HG03565 (cell line): ENCODE measurements around the gene HOXB6.

Experiments
- ATAC-seq: cut with Tn5 transposase; IDR thresholded peaks from one replicate; pipeline ENCODE4 v1.9.1; 2021; ENCODE audit warnings: mild to moderate bottlenecking, moderate library complexity; ENCODE audit not compliant: unreplicated experiment

Gene HOXB6

GRCh38 chr17:48556576-48557401 lies 48.0 kb downstream of the HOXB6 start:
- ATAC-seq = no peak

DNA sequence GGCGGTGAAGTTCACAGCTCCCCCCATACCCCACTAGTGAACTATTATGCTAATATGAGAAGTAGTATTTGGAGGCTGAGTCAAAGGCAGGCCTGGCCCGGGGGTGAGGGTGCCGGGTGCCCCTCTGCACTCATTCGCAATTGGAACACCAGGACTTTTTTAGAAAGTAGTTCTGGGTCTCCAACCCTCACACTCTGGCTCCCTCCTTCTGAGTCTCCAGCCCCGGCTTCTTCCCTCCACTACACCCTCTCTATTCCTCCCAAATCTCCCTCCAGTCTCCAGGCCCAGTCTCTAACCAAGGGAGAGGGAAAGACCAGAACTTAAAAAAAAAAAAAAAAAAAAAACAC lies 48.6 kb downstream of the HOXB6 start:
- no peak for ATAC-seq

DNA sequence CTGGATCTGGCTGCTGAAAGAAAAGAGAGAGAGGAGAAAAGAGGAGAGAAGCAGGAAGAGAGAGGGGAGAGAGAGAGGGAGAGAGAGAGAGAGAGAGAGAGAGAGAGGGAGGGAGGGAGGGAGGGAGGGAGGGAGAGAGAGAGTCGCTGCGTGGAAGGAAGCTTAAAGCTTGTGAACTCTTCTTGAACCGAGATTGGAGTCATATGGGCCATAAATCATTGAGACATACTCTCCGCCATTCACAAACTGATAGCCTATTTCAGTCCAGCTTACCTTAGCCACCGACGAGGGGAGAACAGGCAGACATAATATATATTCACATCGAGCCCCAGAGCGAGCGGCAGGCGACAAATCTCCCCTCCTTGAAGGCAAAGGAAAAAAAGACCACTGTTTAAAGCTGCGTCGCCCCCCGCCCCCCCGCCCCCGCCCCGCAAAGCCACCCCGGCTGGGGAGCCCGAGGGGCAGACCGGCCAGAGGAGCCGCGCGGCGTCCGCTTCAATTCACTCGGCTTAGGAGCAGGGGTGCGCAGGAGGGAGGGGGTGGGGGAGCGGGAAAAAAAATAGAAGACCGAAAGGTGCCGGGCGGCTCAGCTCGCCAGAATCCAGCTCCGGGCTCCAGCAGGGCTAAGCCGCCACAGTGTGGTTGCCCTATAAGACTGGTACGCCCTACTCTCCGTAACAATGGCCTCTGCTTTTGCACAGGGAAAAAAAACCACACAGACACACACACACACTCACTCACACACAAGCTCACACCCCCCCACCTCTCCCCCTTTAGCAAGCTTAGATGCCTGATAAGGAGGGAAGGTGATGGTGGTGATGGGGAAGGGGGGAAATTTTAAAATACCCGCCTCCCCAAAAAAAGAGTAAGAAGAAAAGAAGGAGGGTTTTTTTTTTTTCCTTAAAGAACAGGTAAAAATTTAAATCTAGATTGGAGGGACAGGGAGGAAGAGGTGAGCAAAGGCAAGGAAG lies 49.2 kb downstream of the HOXB6 start:
- ATAC-seq = no peak

DNA sequence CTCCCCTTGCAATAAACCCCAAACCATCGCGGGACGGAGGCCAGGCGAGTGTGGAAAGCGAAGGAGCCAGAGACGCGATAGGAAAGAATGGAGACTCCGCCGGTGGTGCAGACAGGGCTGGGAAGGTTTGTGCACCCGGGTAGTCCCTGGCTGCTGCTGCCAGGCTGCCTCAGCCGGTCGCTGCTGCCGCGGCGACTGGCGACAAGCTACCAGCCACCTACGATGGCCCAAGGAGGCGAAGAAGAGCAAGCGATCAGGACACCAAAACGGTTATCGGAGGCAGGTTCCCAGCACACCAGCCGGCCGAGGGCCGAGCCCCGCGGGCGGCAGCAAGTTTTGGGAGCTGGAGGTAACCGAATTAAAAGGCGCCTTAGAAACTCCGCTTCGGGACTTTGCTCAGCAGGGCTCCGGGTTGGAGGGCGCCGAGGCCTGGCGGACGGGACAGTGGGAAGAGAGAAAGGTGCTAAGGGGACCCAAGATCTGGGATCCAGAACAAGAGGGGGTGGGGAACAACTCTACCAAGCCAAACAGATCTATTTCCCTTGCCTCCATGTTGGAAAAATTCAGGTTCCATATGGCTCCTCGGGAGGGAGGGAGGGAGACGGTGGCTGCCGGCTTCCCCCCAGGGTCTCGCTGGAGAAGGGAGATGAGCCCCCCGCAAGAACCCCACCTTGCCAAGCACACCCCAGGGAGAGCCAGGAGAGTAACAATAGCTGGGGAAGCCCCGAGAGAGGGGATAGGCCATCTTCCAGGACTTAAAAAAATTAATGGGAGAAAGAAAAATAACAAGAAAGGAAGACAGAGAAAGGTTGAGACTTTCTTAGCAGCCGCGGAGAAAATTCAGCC lies 50.2 kb downstream of the HOXB6 start:
- ATAC-seq = no peak

DNA sequence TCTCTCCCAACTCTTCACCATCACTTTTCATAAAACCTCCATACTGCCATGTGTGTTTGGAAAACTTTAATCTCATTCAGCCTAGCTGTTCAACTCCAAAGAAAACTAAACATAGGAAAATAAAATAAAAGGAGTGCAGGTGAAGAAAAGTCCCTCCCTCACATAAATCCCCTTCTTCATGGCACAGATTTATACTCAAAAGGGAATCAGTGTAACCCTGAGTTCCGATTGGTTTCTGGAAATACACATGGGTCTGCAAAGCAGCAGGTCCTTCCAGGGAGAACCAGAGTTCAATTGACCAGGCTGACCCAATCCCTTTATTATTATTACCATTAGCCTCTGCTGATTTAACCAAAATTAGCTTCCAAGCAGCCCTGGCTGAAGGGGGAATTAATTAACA lies 51.0 kb downstream of the HOXB6 start:
- no peak for ATAC-seq

DNA sequence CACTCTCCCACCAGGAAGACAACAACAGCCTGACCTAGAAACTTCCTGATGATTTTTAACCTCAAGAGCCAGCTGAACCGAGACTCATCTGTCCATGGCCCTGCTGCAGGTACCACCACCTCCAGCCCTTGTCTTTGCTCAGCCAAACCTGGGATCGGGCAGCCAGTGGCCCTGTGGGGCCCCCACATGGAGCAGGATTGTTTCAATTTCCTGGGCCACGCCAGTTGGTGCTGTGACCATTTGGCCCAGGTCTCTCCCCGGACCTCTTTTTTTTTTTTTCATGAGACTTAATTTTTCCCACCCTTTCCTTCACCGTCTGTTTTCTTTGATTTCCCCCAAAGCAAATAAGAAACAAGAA lies 51.6 kb downstream of the HOXB6 start:
- no peak for ATAC-seq

- no peak for ATAC-seq
These were observed 52.2 kb downstream of the HOXB6 start for GRCh38 chr17:48552466-48553189.

DNA sequence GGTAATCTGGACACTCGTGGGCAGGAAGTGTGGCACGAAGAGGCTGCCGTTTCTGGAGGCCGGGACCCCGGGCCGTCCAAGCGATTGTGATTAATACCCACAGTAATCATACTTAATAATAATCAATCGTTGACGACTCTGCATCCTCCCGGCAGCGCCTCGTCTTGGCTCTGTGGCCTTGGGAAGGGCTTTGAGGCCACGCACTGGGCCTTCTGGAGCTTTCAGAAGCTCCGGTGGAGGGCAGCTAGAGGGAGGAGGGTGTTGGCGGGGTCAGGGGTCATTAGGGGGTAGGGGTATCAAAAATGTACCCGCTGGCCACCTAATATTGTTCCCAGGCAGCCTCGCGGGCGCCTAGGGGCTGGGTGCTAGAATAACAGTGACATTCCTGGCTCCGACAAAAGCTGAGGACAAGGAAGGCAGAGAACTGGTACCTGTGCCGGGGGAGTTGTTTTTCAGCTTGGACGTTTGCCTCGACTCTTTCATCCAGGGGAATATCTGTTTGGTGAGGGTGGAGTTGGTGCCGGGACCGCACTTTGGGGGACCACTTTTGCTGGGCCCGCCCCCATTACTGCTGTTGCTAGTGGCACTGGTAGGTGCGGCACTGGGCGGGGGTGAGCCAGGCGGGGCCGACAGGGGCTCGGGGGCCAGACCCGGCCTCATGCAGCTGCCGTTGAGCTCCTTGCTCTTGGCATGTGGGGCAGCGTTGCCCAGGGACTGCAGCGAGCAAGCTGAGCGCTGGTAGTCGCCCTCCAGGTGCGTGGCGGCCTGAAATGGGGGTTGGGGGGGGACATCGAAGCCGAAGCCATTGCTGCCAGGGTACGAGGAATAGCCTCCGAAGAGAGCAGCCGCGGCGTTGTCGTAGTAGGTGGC lies 53.0 kb downstream of the HOXB6 start:
- no peak for ATAC-seq

GRCh38 chr17:48551214-48551555 lies 53.6 kb downstream of the HOXB6 start:
- no peak for ATAC-seq

GRCh38 chr17:48550502-48551213 lies 54.1 kb downstream of the HOXB6 start:
- ATAC-seq = no peak

GRCh38 chr17:48549914-48550501 lies 54.8 kb downstream of the HOXB6 start:
- ATAC-seq = no peak

DNA sequence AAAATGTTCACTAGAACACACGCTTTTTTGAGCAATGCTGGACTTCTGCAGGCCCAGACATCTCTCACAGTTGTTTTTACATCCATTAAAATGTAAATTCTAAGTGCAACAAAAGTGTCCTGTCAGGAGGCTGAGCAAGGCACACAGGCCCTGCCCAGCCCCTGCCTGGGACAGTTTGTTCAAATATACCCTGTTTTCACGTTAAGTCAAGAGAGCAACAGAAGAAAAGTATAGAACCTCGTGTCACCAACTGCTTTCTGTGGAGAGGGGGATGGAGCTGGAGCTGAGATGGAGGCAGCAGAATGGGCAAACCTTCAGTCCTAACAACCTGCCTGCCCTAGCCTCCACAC lies 55.5 kb downstream of the HOXB6 start:
- ATAC-seq = no peak

DNA sequence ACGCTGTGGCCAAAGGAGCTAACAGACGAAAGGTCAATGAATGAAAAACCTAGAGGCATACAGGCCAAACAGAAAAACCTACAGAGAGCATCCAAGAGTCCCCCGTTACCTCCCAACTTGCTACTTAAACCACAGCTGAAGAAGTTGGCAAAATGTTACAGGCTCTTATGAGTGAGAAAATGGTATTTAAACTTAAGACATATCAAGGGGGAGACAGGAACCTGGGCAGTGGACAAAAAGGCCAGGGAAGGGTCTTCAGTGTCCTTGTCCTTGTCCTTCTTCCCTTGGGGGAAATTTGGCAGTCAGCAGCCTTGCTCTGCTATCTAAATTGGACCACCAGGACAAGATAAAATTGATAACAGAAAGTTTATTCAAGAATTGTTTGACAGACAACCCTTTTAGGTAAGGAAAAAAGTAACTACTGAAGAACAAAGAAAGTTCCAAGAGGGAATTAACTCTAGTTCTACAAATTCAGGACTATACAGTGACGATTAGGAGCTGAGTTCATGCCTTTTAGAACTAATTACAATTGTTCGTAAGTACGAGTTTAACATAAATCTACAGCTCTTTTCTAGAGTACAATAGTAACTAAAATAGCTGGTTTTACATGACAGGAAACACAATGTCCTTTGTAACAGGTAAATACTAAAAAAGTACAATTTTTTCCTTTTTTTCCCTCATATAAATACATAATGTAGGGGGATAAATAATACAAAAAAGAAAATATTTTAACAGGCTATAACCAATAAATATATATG lies 56.1 kb downstream of the HOXB6 start:
- no peak for ATAC-seq

- no peak for ATAC-seq
These were observed 56.8 kb downstream of the HOXB6 start for GRCh38 chr17:48547808-48548522.

DNA sequence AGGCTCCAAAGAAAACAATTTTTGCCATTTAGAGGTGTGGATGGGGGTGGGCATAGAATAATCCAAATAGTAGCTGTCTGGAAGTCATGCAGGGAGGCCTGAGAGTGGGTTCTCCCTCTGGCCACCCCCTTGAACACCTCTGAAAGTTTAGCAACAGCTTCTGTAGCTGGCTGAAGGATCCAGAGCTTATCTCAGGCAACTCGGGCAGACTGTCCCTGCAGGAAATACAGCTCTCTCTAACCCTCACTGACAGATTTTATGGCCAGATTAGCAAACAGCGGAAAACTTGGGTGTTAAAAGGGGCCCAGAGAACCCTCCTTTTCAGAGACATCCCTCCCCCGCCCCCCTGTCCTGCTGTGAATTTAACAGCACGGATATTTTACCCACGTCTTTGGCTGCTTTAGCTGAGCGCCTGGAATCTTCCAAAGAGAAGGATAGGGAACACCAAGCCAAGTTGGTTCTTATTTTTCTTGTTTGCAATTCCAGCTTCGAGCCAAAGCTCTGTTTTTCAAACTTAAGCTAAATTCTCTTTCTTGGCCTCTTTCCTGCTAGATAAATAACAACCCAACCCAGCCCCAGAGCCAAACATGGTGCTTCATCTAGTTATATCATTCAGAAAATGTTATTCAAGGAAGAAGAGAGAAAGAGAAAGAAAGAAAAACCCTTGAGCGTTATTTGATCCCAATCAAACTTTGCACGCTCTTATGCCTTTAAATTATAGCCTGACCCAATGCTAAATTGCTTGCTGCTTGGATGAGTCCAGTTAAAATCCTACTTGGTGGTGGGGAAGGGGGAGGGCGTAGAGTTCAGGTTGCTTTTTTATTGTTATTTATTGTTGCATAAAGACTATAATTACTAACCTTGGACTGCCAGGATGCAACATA lies 57.6 kb downstream of the HOXB6 start:
- no peak for ATAC-seq

DNA sequence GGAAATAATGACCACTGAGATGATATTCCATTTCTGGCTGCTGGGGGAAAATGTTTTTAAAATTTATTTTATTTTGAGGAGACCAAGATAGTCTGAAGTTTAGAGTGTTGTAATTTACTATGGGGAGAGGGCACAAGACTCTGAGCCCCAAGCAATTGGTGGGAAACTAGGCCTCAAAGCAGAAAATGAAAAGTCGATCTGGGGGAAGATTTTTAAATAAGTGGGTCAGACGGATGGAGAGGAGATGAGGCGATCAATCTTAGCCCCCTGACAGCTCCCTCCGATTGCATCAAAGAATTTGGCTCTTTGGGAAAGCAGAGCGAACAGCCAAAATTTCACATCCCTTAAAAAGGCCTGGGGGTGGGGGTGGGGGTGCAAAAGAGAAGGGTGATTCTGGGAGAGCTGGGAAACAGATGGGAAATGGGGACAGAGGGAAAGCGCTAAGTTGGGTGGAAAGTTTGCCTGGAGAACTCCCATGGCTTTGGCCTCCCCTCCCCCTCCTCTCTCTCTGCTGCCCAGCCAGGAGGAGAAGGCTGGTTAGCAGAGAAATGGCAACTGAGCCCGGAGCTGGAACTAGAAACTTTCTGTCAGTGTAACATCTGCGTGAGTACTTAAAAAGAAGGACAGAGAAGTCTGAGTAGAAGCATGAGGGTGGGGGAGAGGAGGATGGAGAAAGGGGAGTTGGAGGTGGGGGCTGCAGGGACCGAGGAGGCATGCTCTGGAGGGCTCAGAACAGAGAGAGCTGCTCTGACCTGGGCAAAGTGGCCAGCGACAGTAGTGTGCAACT lies 58.5 kb downstream of the HOXB6 start:
- ATAC-seq = no peak
